ENCODE results near the gene NFRKB. TPM values are rescaled to one million over a fixed set of nuclear protein-coding genes. Genes with fewer than 3 reads are reported as not detected.

NFRKB gene
- total and polyA plus RNA-seq, 2 donors (not counting 3 experiments of a cell fraction or from before 2014, with no cell fraction given) = 21.7 to 30.6 TPM

- Histone ChIP-seq H3K4me3 (replicated peaks in 1 of 3; ENCODE audit: insufficient read depth in 1 of 3, low read depth in 1 of 3, low read length in 3 of 3) (no peak overlapping the region), H3K9ac (replicated peaks; ENCODE audit: extremely low read depth, insufficient read depth, low read length) (no peak overlapping the region), H3K9me3 (replicated peaks; ENCODE audit: control insufficient read depth, insufficient read depth, low read length) (no peaks in the 10 kb centered on the region), H3K79me2 (ENCODE audit: control insufficient read depth, insufficient read depth, low read length) (no peaks in the 10 kb centered on the region), H3K27ac (ENCODE audit: insufficient read depth, low read depth, low read length) (no peak overlapping the region), H3K4me1 (ENCODE audit: control insufficient read depth, extremely low read depth, insufficient read depth, low read length) (peaks cover 9% of the 10 kb centered on the region), H3K36me3 (ENCODE audit: control insufficient read depth in 2 of 2, extremely low read depth in 1 of 2, insufficient read depth in 2 of 2, low read length in 2 of 2) (peaks cover 8 to 31% of the 10 kb centered on the region in 2 experiments), H3K9me1 (replicated peaks; ENCODE audit: control insufficient read depth, extremely low read depth, insufficient read depth, low read length) (no peaks in the 10 kb centered on the region), H3K27me3 (ENCODE audit: control insufficient read depth in 2 of 2, insufficient read depth in 2 of 2, low read length in 2 of 2) (no peaks in the 10 kb centered on the region), H4K20me1 (replicated peaks; ENCODE audit: control insufficient read depth, extremely low read depth, insufficient read depth, low read length) (no peaks in the 10 kb centered on the region), H2AFZ (ENCODE audit: low read depth, low read length) (no peak overlapping the region), H3K4me2 (ENCODE audit: insufficient read depth, low read length) (no peak overlapping the region)
- dilution Hi-C loops (cut with MboI; ENCODE audit: extremely low pct_ligation_motif_present, low sequenced_read_pairs) = no loop called here
- TF ChIP-seq POLR2AphosphoS5 (IDR thresholded peaks at IDR 0.05; ENCODE audit: insufficient read depth, low read depth, low read length) = no peak
- no peak for TF ChIP-seq POLR2A (IDR thresholded peaks at IDR 0.05; ENCODE audit: low read depth, low read length)
- no peak for TF ChIP-seq MAX (IDR thresholded peaks at IDR 0.05; ENCODE audit: insufficient read depth, insufficient read length)
- no peak for TF ChIP-seq FOS (IDR thresholded peaks at IDR 0.05; ENCODE audit: borderline replicate concordance, insufficient read depth, low read length)
- no peak for TF ChIP-seq JUN (IDR thresholded peaks at IDR 0.05; ENCODE audit: borderline replicate concordance, insufficient read depth, insufficient read length, low read depth)
- TF ChIP-seq MYC (IDR thresholded peaks at IDR 0.05; ENCODE audit: low read depth, low read length) = no peak
- TF ChIP-seq EZH2 (IDR thresholded peaks at IDR 0.05; ENCODE audit: borderline replicate concordance, low read depth, low read length, severe bottlenecking) = no peak
- CTCF ChIA-PET = interaction anchor here (0.8 to 1.3 kb wide), 3 partner anchors 11 to 98 kb away, joined by 3 to 4 read pairs (median 4); no protein-coding TSS in a partner anchor
- FAIRE-seq (no peak), DNase-seq (ENCODE audit: low read depth, low spot score) (no peak)
- POLR2A ChIA-PET = no interaction called here
- intact Hi-C loops (cut with micrococcal nuclease) = no loop called here
- no TSS peak for BruUV-seq (replicated peaks)
These were observed 30.6 kb downstream of the NFRKB start for GRCh38 chr11:129864811-129865210.
